HepG2 (cell line): Measurements from ENCODE around the gene TEX14. TPM values are rescaled to one million over a fixed set of nuclear protein-coding genes. Genes with fewer than 3 reads are reported as not detected.

Source experiments
- AGO2 ChIP-seq: fragments of 200-400 bp; formaldehyde crosslinking; optimal IDR thresholded peaks from 2 replicates; pipeline ENCODE3; 2017; ENCODE audit warnings: mild to moderate bottlenecking, low read depth, low read length, moderate library complexity
- ATRX ChIP-seq: sonication (generic); formaldehyde crosslinking; IDR thresholded peaks from 2 replicates; pipeline ENCODE4 v1.4.0; 2020; ENCODE audit warnings: missing genetic modification reagents, borderline replicate concordance
- DBP ChIP-seq: sonication (generic); formaldehyde crosslinking; IDR thresholded peaks from 2 replicates; pipeline ENCODE4 v1.4.0; 2020; ENCODE audit warnings: missing genetic modification reagents; ENCODE audit errors: not compliant biosample characterization
- DR1 ChIP-seq: sonication (generic); formaldehyde crosslinking; IDR thresholded peaks from 2 replicates; pipeline ENCODE4 v1.8.0; 2021; ENCODE audit warnings: mild to moderate bottlenecking, missing genetic modification reagents, inconsistent platforms
- HOXA3 ChIP-seq: sonication (generic); formaldehyde crosslinking; IDR thresholded peaks from 2 replicates; pipeline ENCODE4 v1.5.0; 2020; ENCODE audit warnings: missing genetic modification reagents
- NKX3-1 ChIP-seq: sonication (generic); formaldehyde crosslinking; IDR thresholded peaks from 2 replicates; pipeline ENCODE4 v1.5.0; 2020; ENCODE audit warnings: missing genetic modification reagents
- PRPF4 ChIP-seq: fragments of 200-400 bp; formaldehyde crosslinking; IDR thresholded peaks from 2 replicates; pipeline ENCODE4 v1.6.1; 2016; ENCODE audit warnings: low read length, low read depth; ENCODE audit not compliant: poor library complexity, severe bottlenecking
- SOX6 ChIP-seq, 2 experiments: fragments of 450-650 bp in 1 of 2; sonication (generic) in 1 of 2; formaldehyde crosslinking in 1 of 2; IDR thresholded peaks; 2 replicates each; pipeline versions ENCODE4 v1.4.0 to v1.6.1; 2017 to 2020; ENCODE audit warnings: antibody characterized with exemption in 1 of 2, mild to moderate bottlenecking in 1 of 2, missing genetic modification reagents in 1 of 2
- TCF7L2 ChIP-seq: IDR thresholded peaks from 2 replicates; pipeline ENCODE4 v1.6.1; 2011; ENCODE audit warnings: mild to moderate bottlenecking, low read depth, low read length, moderate library complexity
- TERF1 ChIP-seq: sonication (generic); formaldehyde crosslinking; IDR thresholded peaks from 2 replicates; pipeline ENCODE4 v1.8.0; 2022; ENCODE audit warnings: mild to moderate bottlenecking, missing genetic modification reagents, moderate library complexity
- TOPORS ChIP-seq: sonication (generic); formaldehyde crosslinking; IDR thresholded peaks from 2 replicates; pipeline ENCODE4 v1.8.0; 2023; ENCODE audit warnings: mild to moderate bottlenecking, missing genetic modification reagents
- TRIM22 ChIP-seq: fragments of 450-650 bp; IDR thresholded peaks from 2 replicates; pipeline ENCODE4 v1.6.1; 2017
- YY1 ChIP-seq: IDR thresholded peaks from 2 replicates; pipeline ENCODE4 v1.6.1; 2011; ENCODE audit warnings: low read length, low read depth, moderate library complexity, mild to moderate bottlenecking; ENCODE audit not compliant: insufficient read depth, insufficient replicate concordance
- ZBTB33 ChIP-seq: sonication (generic); formaldehyde crosslinking; IDR thresholded peaks from 2 replicates; pipeline ENCODE4 v1.4.0; 2020; ENCODE audit warnings: missing genetic modification reagents
- ZBTB8A ChIP-seq: sonication (generic); formaldehyde crosslinking; IDR thresholded peaks from 2 replicates; pipeline ENCODE4 v1.4.0; 2020; ENCODE audit warnings: mild to moderate bottlenecking, low read depth, missing genetic modification reagents, borderline replicate concordance
- ZHX1 ChIP-seq: sonication (generic); formaldehyde crosslinking; IDR thresholded peaks from 2 replicates; pipeline ENCODE4 v1.8.1; 2022; ENCODE audit warnings: low read depth, mild to moderate bottlenecking, missing genetic modification reagents
- ZNF616 ChIP-seq: sonication (generic); formaldehyde crosslinking; IDR thresholded peaks from 2 replicates; pipeline ENCODE4 v1.5.0; 2020; ENCODE audit warnings: low read depth, mild to moderate bottlenecking, missing genetic modification reagents
- ZNF678 ChIP-seq: sonication (generic); formaldehyde crosslinking; IDR thresholded peaks from 2 replicates; pipeline ENCODE4 v1.4.0; 2020; ENCODE audit warnings: mild to moderate bottlenecking, missing genetic modification reagents
- ZNF883 ChIP-seq: sonication (generic); formaldehyde crosslinking; IDR thresholded peaks from 2 replicates; pipeline ENCODE4 v1.5.1; 2020; ENCODE audit warnings: mild to moderate bottlenecking, missing genetic modification reagents; ENCODE audit errors: not compliant biosample characterization
- ZSCAN30 ChIP-seq: sonication (generic); formaldehyde crosslinking; IDR thresholded peaks from 2 replicates; pipeline ENCODE4 v1.5.0; 2020; ENCODE audit warnings: mild to moderate bottlenecking, missing genetic modification reagents
- ZSCAN31 ChIP-seq: sonication (generic); formaldehyde crosslinking; IDR thresholded peaks from 2 replicates; pipeline ENCODE4 v1.5.0; 2020; ENCODE audit warnings: low read depth, mild to moderate bottlenecking, missing genetic modification reagents
- polyA plus RNA-seq, 8 experiments: library from polyadenylated mRNA; depleted of rRNA in 3 of 8; stranded (reverse) in 7 of 8; unstranded in 1 of 8; fragments of >200 nt; fragmentation: Illumina TruSeq in 4 of 8; extraction: Trizol in 4 of 8; gene quantifications; 2 replicates each; pipeline versions ENCODE4 v1.2.1 to v1.2.3, GENCODE V29; 2011 to 2016; ENCODE audit warnings: low read depth in 4 of 8, missing spikeins in 1 of 8, mixed read lengths in 1 of 8; ENCODE audit not compliant: insufficient read depth in 1 of 8
- total RNA-seq, 5 experiments: library from RNA; depleted of rRNA; stranded (reverse); fragments of >200 nt; fragmentation: Illumina TruSeq; extraction: Trizol; gene quantifications; 2 replicates each; pipeline ENCODE4 v1.2.3, GENCODE V29; 2016; ENCODE audit warnings: low read depth in 1 of 5

The TEX14 gene
- total and polyA plus RNA-seq, 2 of the 13 experiments (the other 11 are each of a cell fraction or from before 2014, with no cell fraction given) = 0.04 to 0.07 TPM

GRCh38 chr17:58513965-58514769 lies 177.7 kb downstream of the TEX14 start, which contains the start of gene MTMR4 (continued):
- TF ChIP-seq ZHX1 (CRISPR knock-in tag) (no peak), AGO2 (peak; percentile 79), SOX6 (IDR thresholded peaks at IDR 0.05) (no peak), SOX6 (CRISPR knock-in tag; IDR thresholded peaks at IDR 0.05) (peak; percentile 63; the same call in 1 of the 2 replicates), YY1 (peak; percentile 60), ZNF678 (CRISPR knock-in tag) (no peak), ZBTB8A (CRISPR knock-in tag) (no peak), TRIM22 (no peak), HOXA3 (CRISPR knock-in tag) (0 out of 2 replicates have a peak, but pooled peaks have one; percentile 5), ZSCAN30 (no peak), TOPORS (CRISPR knock-in tag) (no peak), ZBTB33 (no peak), ATRX (no peak), ZSCAN31 (CRISPR knock-in tag) (peak; percentile 26; the same call in 1 of the 2 replicates), ZNF616 (no peak), TCF7L2 (no peak), NKX3-1 (CRISPR knock-in tag) (no peak), DR1 (no peak), TERF1 (no peak), PRPF4 (no peak), DBP (CRISPR knock-in tag) (no peak), ZNF883 (CRISPR knock-in tag) (no peak)
